Raji (cell line): ENCODE data around the gene GRAPL.
"Not testable (repeated sequence)": the region's sequence is repeated elsewhere in the genome, so short reads cannot be mapped to it uniquely, and the experiment has no call there.

Source experiments
- POLR2A ChIP-seq: IDR thresholded peaks from 2 replicates; pipeline ENCODE4 v1.6.1; 2011; ENCODE audit warnings: low read depth, low read length, control low read depth; ENCODE audit not compliant: insufficient read depth

GRAPL gene

DNA sequence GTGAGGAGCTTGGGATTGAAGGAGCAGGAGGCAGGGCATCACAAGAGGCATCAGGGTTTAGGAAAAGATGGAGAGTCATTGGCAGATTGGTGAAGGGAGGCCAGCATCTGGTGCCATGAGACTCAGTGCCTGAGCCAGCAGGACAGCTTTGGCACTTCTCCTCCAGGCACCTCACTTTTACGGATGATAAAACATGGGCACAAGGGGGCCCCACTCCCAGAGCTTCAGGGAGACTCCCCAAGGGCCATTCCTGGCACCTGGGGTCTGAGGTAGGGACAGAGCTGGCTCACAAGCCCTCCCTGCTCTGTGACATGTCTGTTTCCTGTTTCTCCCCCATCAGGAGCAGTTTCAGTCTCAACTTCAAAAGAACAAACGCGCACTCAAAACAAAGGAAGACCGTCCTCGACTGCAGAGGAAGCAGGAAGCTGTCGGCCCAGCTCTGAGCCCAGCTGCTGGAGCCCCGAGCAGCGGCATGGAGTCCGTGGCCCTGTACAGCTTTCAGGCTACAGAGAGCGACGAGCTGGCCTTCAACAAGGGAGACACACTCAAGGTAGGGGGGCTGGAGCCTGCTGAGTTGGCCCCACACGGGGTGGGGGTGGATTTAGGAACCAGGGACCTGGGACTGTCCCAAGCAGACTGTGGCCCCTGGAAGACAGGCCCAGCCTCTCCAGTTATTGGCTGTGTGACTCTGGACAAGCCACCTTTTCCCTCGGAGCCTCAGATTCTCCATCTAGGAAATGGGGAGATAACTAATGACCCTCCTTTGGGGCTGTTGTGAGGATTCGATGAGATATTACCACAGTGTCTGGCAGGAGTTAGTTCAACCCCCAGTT is at the start of gene GRAPL:
Gene GRAPL (plus strand): TSS at position 442 of the 833 bp plus-strand sequence. CDS start 31 bp downstream, at position 473.
- not testable (repeated sequence) for TF ChIP-seq POLR2A
